Colonic mucosa (tissue), 4 donors: ENCODE measurements around the gene DPP7. TPM values are rescaled to one million over a fixed set of nuclear protein-coding genes. Genes with fewer than 3 reads are reported as not detected.
A peak's percentile ranks its signal among the peaks of the same experiment; 100 is the strongest.

Experiments
- DNase-seq: peaks from one replicate; pipeline ENCODE4 v3.0.0-alpha.2; 2020
- H3K27ac ChIP-seq: fragments of 200-600 bp; one replicate; pipeline ENCODE4 v1.8.0; 2021
- H3K27me3 ChIP-seq: fragments of 200-600 bp; one replicate; pipeline ENCODE4 v1.8.0; 2021
- H3K36me3 ChIP-seq: fragments of 200-600 bp; one replicate; pipeline ENCODE4 v1.8.0; 2021
- H3K4me1 ChIP-seq: fragments of 200-600 bp; one replicate; pipeline ENCODE4 v1.8.0; 2021; ENCODE audit warnings: mild to moderate bottlenecking
- H3K4me3 ChIP-seq: fragments of 200-600 bp; one replicate; pipeline ENCODE4 v1.8.0; 2021
- H3K9ac ChIP-seq, 2 donors: one replicate each; pipeline ENCODE4 v1.7.0; 2013; ENCODE audit warnings: control low read depth in 2 of 2, low read depth in 2 of 2, low read length in 2 of 2
- H3K9me3 ChIP-seq: fragments of 200-600 bp; one replicate; pipeline ENCODE4 v1.8.0; 2021
- CTCF ChIP-seq: fragments of 200-600 bp; IDR thresholded peaks from one replicate; pipeline ENCODE4 v1.8.0; 2022; ENCODE audit warnings: antibody characterized with exemption, mild to moderate bottlenecking
- intact Hi-C: fragments of 100-400 bp; cut with DNase I; formaldehyde crosslinking; loops from one replicate; pipeline ENCODE4 v1.14.1; 2022
- total RNA-seq, 2 donors: library from RNA; stranded (reverse); fragmentation: NEBNext Ultra II Directional in 1 of 2; extraction: Animal tissue kit (Norgen Biotek cat#: 25700) in 1 of 2; gene quantifications; one replicate each; pipeline ENCODE4 v1.2.1, GENCODE V29; 2021
- donor health status: healthy.
- donor health status: DM: no; HTN: no; CAD: no.
- donor health status: DM: no; HTN: no; CAD: no.

The DPP7 gene
- total RNA-seq, 2 donors from 2014 or later: 46.2 to 52.5 TPM

GRCh38 chr9:137117269-137117731, 2.8 kb upstream of the DPP7 start:
- no peak for TF ChIP-seq CTCF
- no peak for DNase-seq
- peak overlapping the region in 1 of 2 donors; percentile 12 for H3K9ac ChIP-seq
- no peaks in the 10 kb centered on the region for H3K4me1 ChIP-seq
- no peak overlapping the region for H3K4me3 ChIP-seq
- H3K9me3 ChIP-seq: no peaks in the 10 kb centered on the region
- H3K36me3 ChIP-seq: no peaks in the 10 kb centered on the region
- no peak overlapping the region for H3K27ac ChIP-seq
- H3K27me3 ChIP-seq: peaks cover 4% of the 10 kb centered on the region
- intact Hi-C loops: no loop called here

GRCh38 chr9:137116728-137117127, 2.2 kb upstream of the DPP7 start:
- Histone ChIP-seq H3K36me3 (no peaks in the 10 kb centered on the region), H3K4me1 (no peaks in the 10 kb centered on the region), H3K9me3 (no peaks in the 10 kb centered on the region), H3K4me3 (no peak overlapping the region), H3K27me3 (peaks cover 4% of the 10 kb centered on the region), H3K27ac (no peak overlapping the region), H3K9ac (no peak overlapping the region)
- intact Hi-C loops: no loop called here
- no peak for DNase-seq
- no peak for TF ChIP-seq CTCF

GRCh38 chr9:137116027-137116507, 1.5 kb upstream of the DPP7 start:
- Histone ChIP-seq H3K36me3 (no peaks in the 10 kb centered on the region), H3K27me3 (peaks cover 4% of the 10 kb centered on the region), H3K9me3 (no peaks in the 10 kb centered on the region), H3K27ac (no peak overlapping the region), H3K9ac (no peak overlapping the region), H3K4me1 (no peaks in the 10 kb centered on the region), H3K4me3 (no peak overlapping the region)
- TF ChIP-seq CTCF: no peak
- intact Hi-C loops: no loop called here
- no peak for DNase-seq

- H3K4me1 ChIP-seq: no peaks in the 10 kb centered on the region
- H3K27me3 ChIP-seq: peaks cover 4% of the 10 kb centered on the region
- peak overlapping the region in 1 of 2 donors; percentile 72 for H3K9ac ChIP-seq
- no peaks in the 10 kb centered on the region for H3K9me3 ChIP-seq
- no peak overlapping the region for H3K27ac ChIP-seq
- no peak for TF ChIP-seq CTCF
- no peaks in the 10 kb centered on the region for H3K36me3 ChIP-seq
- intact Hi-C loops: no loop called here
- no peak for DNase-seq
- no peak overlapping the region for H3K4me3 ChIP-seq
Observed at GRCh38 chr9:137115394-137116026, 977 bp upstream of the DPP7 start.

- Histone ChIP-seq H3K9ac (no peak overlapping the region), H3K36me3 (no peaks in the 10 kb centered on the region), H3K4me1 (no peaks in the 10 kb centered on the region), H3K27me3 (peaks cover 4% of the 10 kb centered on the region), H3K4me3 (peak overlapping the region; percentile 72), H3K9me3 (no peaks in the 10 kb centered on the region), H3K27ac (no peak overlapping the region)
- DNase-seq: no peak
- intact Hi-C loops: no loop called here
- TF ChIP-seq CTCF: no peak
Observed at GRCh38 chr9:137114220-137114612, 317 bp downstream of the DPP7 start.
